Activated naive CD8-positive, alpha-beta T cell treated with anti-CD3 and anti-CD28 coated beads, Interleukin-2, amount 50 U/mL, for 16 hours (primary cell): ENCODE measurements around the gene ZBED5.
A peak's percentile ranks its signal among the peaks of the same experiment; 100 is the strongest.
"Not testable (repeated sequence)": the region's sequence is repeated elsewhere in the genome, so short reads cannot be mapped to it uniquely, and the experiment has no call there.

Source experiments
- DNase-seq: peaks from one replicate; pipeline ENCODE4 v3.0.0-alpha.2; 2020; ENCODE audit warnings: low read depth, low spot score

The ZBED5 gene

GRCh38 chr11:10838083-10838482 is 19.8 kb downstream of the ZBED5 start:
- DNase-seq: no peak

DNA sequence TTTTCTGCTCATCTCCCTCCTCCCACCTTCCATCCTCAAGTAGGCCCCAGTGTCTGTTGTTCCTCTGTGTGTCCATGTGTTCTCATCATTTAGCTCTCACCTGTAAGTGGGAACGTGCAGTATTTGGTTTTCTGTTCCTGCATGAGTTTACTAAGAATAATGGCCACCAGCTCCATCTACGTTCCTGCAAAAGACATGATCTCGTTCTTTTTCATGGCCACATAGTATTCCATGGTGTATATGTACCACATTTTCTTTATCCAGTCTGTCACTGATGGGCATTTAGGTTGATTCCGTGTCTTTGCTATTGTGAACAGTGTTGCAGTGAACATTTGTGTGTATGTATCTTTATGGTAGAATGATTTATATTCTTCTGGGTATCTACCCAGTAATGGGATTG is 21.0 kb downstream of the ZBED5 start:
- DNase-seq: not testable (repeated sequence)

GRCh38 chr11:10829139-10829538 is 28.7 kb downstream of the ZBED5 start:
- DNase-seq: no peak

GRCh38 chr11:10828402-10828801 is 29.5 kb downstream of the ZBED5 start:
- DNase-seq: no peak

DNA sequence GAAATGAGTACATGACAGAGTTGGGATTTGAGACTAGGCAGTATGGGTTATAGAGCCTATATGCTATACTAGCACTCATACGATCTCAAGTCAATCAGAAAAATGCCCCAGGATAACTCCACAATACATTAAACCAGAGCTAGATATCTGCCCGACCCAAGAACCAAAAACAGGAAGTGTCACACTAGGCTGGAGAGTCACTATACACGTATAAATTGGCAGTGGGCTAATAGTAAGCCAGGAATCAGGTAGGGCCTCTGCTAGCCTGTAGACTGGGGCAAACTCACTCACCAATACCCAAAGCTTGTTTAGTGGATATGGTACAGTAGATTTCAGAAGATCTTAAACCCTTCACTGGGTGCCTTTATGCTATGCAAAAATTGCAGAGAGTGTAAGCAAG is 33.0 kb downstream of the ZBED5 start:
- no peak for DNase-seq

GRCh38 chr11:10823152-10823579 is 34.7 kb downstream of the ZBED5 start:
- DNase-seq: no peak

GRCh38 chr11:10822491-10822890 is 35.4 kb downstream of the ZBED5 start:
- not testable (repeated sequence) for DNase-seq

DNA sequence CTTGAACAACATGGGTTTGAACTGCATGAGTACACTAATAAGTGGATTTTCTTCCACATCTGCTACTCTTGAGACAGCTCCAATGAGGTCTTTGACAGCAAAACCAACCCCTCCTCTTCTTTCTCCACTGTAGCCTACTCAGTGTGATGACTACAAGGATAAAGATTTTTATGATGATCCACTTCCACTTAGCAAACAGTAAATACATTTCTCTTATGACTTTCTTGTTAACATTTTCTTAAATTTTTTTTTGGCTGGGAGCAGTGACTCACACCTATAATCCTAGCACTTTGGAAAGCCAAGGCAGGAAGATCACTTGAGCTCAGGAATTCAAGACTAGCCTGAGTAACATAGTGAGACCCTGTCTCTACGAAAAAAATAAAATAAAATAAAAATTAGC is 39.3 kb downstream of the ZBED5 start:
- DNase-seq: no peak

- no peak for DNase-seq
These were observed 43.9 kb downstream of the ZBED5 start for GRCh38 chr11:10813945-10814344.

DNA sequence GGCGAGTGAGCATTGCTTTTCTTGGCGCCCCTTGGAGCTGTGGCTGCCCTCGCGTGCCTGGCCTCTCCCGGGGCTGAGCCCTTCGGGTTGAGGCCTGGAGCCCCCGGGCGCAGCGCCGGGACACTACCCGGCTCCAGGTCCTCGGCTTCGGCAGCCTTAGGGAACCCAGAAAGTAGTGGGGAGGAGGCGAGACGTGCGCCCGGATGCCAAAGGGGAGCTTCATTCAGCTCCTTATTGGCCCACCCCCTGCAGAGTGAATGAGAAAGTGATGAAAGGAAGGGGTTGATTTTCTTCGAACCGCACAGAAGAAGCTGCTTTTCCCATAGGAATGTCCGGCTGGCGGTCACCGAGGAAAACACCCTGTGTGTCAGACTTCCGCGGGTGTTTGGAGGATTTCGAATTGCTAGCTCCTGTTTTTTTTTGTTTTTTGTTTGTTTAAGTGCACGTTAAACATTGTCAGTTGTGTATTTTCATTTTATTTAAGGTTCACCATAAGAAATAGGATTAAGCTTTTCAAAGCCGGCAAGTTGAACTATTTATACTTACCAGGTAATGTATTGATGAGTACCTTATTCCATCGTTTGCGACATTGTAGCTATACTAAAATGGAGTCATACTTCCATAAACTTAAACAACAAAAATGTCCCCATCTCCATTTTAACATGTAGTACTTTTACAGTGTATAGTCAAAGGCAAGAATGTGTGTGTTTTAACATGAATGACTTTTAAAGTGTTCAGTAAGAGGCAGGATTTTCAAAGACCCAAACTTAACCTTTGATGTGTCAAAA is 48.3 kb downstream of the ZBED5 start:
- no peak for DNase-seq

DNA sequence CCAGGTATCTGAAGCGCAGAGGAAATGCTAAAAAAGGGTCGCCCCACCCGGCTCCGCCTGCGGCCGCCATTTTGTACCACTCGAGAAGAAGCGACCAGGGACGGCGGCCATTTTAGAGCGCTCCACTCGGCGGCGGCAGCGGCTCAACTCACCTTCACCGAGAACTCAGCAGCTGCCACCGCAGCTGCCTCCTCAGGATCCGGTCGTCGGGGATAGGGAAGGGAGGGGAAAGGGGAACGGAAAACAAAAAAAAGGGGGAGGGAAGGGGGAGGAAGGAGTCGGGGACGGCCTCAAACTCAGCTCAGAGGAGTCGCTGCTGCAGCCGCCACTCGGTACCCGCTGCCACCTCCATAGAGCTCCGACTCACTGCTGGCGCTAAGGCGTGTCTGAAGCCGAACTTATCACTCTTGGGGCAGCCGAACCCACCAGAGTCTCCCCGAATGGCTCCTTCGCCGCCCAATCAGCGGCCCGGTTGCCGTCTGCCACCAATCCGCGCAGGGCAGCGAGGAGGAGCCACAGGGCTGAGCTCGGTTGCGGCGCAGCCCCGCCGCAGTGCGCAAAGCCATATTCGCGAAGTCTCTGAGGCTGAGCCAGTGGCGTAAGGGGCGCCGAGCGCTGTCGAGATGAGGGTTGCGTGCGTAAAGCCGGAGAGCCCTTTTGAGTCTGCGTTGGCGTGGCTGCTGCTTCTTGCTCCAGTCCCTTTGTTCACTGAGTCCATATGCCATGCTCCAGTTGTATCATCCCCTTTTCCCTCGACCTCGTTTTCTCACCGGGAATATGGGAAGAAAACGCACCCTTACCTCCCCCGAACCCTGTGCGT is 49.1 kb downstream of the ZBED5 start, which contains the start of gene EIF4G2:
Gene EIF4G2 (minus strand): TSS at position 374 of the 820 bp plus-strand sequence.
- peak; percentile 94 for DNase-seq

DNA sequence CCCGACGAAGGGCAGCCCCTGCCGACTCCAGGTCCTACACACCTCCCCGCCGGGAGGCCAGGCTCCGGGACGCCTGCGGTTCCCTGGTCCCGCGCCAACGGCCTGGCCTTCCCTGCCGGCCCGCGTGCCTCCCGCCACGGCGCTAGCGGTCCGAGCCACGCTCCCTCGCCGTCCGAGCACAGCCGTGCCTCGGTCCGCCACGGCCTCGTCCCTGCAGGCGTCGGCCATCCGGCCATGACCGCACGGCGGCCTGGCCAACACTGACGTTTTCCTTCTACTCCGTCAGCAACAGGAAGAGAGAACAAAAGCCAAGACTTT is 49.7 kb downstream of the ZBED5 start:
- DNase-seq: no peak

DNA sequence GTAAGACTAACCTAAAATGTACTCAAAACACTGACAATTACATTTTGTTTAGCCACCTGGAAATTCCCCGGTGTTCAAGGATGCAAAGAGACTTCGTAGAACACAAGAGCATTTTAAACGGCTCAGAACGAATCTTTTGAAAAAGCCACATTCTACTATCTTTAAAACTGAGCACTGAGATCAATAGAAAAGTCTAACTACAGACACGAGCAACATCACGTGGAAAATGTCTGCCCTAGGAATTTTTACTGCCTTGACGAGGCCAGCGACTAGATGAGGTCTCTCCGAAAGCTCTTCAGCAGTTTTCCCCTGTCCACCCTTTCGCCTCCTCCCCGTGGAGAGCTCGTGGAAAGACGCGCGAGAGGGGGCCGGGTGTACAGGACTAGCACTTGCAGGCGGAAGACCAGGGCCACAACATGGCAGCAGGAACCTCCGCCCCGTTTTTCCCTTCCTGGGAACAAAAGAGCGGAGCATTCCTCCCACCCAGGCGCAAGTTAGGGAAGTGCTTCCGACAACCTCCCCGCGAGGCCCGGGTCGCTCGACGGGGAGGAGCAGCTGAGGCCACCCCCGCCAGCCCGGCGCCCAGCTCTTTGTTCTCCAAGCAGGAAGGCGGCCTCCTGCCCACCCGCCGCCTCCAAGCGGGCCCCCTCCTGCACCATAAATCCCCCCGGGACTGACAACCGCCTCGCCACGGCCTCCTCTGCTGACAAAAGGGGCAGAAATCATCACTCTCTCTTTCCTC is 50.2 kb downstream of the ZBED5 start:
- no peak for DNase-seq

- DNase-seq: no peak
These were observed 51.6 kb downstream of the ZBED5 start for GRCh38 chr11:10806206-10806605.

DNA sequence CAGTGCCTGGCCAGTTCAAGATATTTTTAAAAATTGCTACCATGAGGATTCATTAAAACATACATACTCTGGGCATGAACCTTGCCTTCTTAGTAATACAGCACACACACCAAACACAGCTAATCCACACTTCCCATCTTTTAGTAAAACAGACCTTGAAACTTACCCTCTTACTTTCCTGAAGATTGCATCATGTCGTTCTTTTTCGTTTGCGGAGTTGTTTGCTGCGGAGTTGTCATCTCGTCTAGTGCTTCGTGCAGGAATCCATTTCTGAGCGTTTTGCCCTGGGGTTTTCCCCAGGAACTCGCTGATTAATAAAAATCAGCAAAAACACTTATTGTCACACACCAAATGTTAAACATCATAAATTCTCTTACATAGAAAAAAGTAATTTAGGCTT is 52.1 kb downstream of the ZBED5 start:
- no peak for DNase-seq

GRCh38 chr11:10803676-10804075 is 54.2 kb downstream of the ZBED5 start:
- DNase-seq: no peak
